Measurements from ENCODE around the gene COL13A1. TPM values are rescaled to one million over a fixed set of nuclear protein-coding genes. Genes with fewer than 3 reads are reported as not detected.

COL13A1 gene
- polyA plus RNA-seq, 1 experiment, result 11.9 TPM

- TF ChIP-seq, protein P1, sequence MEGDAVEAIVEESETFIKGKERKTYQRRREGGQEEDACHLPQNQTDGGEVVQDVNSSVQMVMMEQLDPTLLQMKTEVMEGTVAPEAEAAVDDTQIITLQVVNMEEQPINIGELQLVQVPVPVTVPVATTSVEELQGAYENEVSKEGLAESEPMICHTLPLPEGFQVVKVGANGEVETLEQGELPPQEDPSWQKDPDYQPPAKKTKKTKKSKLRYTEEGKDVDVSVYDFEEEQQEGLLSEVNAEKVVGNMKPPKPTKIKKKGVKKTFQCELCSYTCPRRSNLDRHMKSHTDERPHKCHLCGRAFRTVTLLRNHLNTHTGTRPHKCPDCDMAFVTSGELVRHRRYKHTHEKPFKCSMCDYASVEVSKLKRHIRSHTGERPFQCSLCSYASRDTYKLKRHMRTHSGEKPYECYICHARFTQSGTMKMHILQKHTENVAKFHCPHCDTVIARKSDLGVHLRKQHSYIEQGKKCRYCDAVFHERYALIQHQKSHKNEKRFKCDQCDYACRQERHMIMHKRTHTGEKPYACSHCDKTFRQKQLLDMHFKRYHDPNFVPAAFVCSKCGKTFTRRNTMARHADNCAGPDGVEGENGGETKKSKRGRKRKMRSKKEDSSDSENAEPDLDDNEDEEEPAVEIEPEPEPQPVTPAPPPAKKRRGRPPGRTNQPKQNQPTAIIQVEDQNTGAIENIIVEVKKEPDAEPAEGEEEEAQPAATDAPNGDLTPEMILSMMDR (IDR thresholded peaks at IDR 0.05; ENCODE audit: insufficient read depth, low read depth, low read length), result no peak
These were observed 6.3 kb upstream of the COL13A1 start for GRCh38 chr10:69795242-69795934.

DNA sequence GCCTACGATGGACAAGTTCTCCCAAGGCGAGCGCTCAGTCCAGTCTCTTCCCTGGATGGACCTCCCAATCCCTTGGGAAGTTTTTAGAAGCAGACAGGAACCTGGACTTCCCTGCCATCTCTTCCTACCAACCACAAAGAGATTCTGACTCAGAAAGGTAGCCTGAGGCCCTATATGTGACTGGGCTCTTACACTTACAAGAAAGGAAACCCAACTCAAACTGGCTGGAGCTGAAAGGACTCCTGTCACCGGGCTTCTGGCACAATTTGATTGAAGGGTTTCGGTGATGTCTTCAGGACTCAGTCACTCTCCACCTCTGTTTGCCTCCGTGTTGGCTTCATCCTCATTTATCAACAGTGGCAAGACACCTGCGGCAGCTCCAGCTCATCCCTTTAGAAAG is 3.7 kb upstream of the COL13A1 start:
- TF ChIP-seq, protein P1 (IDR thresholded peaks at IDR 0.05; ENCODE audit: insufficient read depth, low read depth, low read length), result no peak
- POLR2A ChIA-PET, result no interaction called here
- H3K27me3 ChIP-seq (ENCODE audit: control insufficient read depth, insufficient read depth, low read length), result no peaks in the 10 kb centered on the region
- no peak overlapping the region for H3K4me3 ChIP-seq (ENCODE audit: low read depth, low read length)
- CTCF ChIA-PET, result interaction anchor here (1.0 to 27.3 kb wide), 4 partner anchors 9 to 154 kb away, joined by 4 to 584 read pairs (median 72); no protein-coding TSS in a partner anchor
- DNase-seq (ENCODE audit: low read depth), result no peak
- no peaks in the 10 kb centered on the region for H3K36me3 ChIP-seq (ENCODE audit: control insufficient read depth, insufficient read depth, low read length)

More at GRCh38 chr10:69795242-69795934, 6.3 kb upstream of the COL13A1 start:
- DNase-seq (ENCODE audit: low read depth), result no peak
- ChIA-PET POLR2A (no interaction called here), CTCF (interaction anchor here (0.8 to 27.3 kb wide), 4 partner anchors 6 to 120 kb away, joined by 3 to 584 read pairs (median 69); no protein-coding TSS in a partner anchor)
- Histone ChIP-seq H3K4me3 (ENCODE audit: low read depth, low read length) (no peak overlapping the region), H3K36me3 (ENCODE audit: control insufficient read depth, insufficient read depth, low read length) (no peaks in the 10 kb centered on the region), H3K27me3 (ENCODE audit: control insufficient read depth, insufficient read depth, low read length) (no peaks in the 10 kb centered on the region)

GRCh38 chr10:69800109-69800508 is 1.6 kb upstream of the COL13A1 start:
- POLR2A ChIA-PET, result no interaction called here
- TF ChIP-seq, protein P1 (IDR thresholded peaks at IDR 0.05; ENCODE audit: insufficient read depth, low read depth, low read length), result peak; percentile 86
- H3K36me3 ChIP-seq (ENCODE audit: control insufficient read depth, insufficient read depth, low read length), result no peaks in the 10 kb centered on the region
- CTCF ChIA-PET, result interaction anchor here (0.6 to 27.3 kb wide), 36 partner anchors 9 to 307 kb away, joined by 3 to 584 read pairs (median 4); no protein-coding TSS in a partner anchor
- no peak overlapping the region for H3K4me3 ChIP-seq (ENCODE audit: low read depth, low read length)
- no peaks in the 10 kb centered on the region for H3K27me3 ChIP-seq (ENCODE audit: control insufficient read depth, insufficient read depth, low read length)
- DNase-seq (ENCODE audit: low read depth), result no peak

- POLR2A ChIA-PET, result no interaction called here
- CTCF ChIA-PET, result interaction anchor here (0.5 to 27.3 kb wide), 30 partner anchors 10 to 170 kb away, joined by 3 to 584 read pairs (median 4); no protein-coding TSS in a partner anchor
These were observed 1.0 kb upstream of the COL13A1 start for GRCh38 chr10:69800665-69801064.

GRCh38 chr10:69801094-69801433 is 642 bp upstream of the COL13A1 start:
- ChIA-PET CTCF (interaction anchor here (0.5 to 27.3 kb wide), 43 partner anchors 9 to 1841 kb away, joined by 3 to 584 read pairs (median 4); no protein-coding TSS in a partner anchor), POLR2A (no interaction called here)
- TF ChIP-seq, protein P1 (IDR thresholded peaks at IDR 0.05; ENCODE audit: insufficient read depth, low read depth, low read length), result peak; percentile 74

More at GRCh38 chr10:69800665-69801064, 1.0 kb upstream of the COL13A1 start:
- H3K4me3 ChIP-seq (ENCODE audit: low read depth, low read length), result no peak overlapping the region
- H3K27me3 ChIP-seq (ENCODE audit: control insufficient read depth, insufficient read depth, low read length), result no peaks in the 10 kb centered on the region
- no peaks in the 10 kb centered on the region for H3K36me3 ChIP-seq (ENCODE audit: control insufficient read depth, insufficient read depth, low read length)
- DNase-seq (ENCODE audit: low read depth), result no peak
- TF ChIP-seq, protein P1 (IDR thresholded peaks at IDR 0.05; ENCODE audit: insufficient read depth, low read depth, low read length), result no peak

More at GRCh38 chr10:69801094-69801433, 642 bp upstream of the COL13A1 start:
- no peaks in the 10 kb centered on the region for H3K27me3 ChIP-seq (ENCODE audit: control insufficient read depth, insufficient read depth, low read length)
- H3K4me3 ChIP-seq (ENCODE audit: low read depth, low read length), result peak overlapping the region; percentile 70
- H3K36me3 ChIP-seq (ENCODE audit: control insufficient read depth, insufficient read depth, low read length), result no peaks in the 10 kb centered on the region
- DNase-seq (ENCODE audit: low read depth), result no peak

Measured in BJ (cell line).